ENCODE results near the gene EEF2KMT.
"Not testable (repeated sequence)": the region's sequence is repeated elsewhere in the genome, so short reads cannot be mapped to it uniquely, and the experiment has no call there.

Gene EEF2KMT, protein sequence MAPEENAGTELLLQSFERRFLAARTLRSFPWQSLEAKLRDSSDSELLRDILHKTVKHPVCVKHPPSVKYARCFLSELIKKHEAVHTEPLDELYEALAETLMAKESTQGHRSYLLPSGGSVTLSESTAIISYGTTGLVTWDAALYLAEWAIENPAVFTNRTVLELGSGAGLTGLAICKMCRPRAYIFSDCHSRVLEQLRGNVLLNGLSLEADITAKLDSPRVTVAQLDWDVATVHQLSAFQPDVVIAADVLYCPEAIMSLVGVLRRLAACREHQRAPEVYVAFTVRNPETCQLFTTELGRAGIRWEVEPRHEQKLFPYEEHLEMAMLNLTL

GRCh38 chr16:5097470-5098220 lies at the start of gene EEF2KMT:
TSS of gene EEF2KMT (minus strand) at chr16:5097795. CDS start at chr16:5097739, 56 bp downstream.
- DNase-seq: peak; percentile 99

GRCh38 chr16:5144621-5144956 lies 47.0 kb upstream of the EEF2KMT start:
- not testable (repeated sequence) for DNase-seq

DNA sequence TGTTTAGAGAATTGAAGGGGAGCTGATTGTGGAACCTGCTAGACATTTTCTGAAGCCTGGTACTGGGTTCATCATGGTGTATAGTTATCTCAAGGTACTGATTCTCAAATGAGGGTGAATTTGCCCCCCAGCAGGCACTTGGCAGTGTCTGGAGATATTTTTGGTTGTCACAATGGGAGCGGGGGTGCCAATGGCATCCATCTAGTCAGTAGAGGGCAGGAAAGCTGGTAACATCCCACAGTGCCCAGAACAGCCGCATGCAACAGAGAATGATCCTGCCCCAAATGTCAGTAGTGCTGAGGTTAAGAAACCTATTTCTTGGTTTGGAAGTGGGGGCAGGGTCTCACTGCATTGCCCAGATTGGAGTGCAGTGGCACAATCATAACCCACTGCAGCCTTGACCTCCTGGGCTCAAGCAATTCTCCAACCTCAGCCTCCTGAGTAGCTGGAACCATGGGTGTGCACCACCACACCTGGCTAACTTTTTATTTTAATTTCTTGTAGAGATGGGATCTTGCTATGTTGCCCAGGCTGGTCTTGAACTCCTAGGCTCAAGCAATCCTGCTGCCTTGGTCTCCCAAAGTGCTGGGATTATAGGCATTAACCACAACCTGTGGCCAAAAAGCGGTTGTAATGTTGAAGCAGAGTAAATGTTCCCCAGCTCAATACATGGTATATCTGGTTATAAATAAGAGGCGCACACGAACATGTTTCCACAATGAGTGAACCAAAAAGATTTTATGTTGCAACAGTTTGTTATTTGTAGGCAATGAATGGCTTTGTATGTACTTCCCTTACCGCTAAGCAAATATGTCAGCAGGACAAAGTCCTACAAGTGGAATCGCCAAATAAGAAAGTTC lies 46.4 kb upstream of the EEF2KMT start:
- DNase-seq: no peak

DNA sequence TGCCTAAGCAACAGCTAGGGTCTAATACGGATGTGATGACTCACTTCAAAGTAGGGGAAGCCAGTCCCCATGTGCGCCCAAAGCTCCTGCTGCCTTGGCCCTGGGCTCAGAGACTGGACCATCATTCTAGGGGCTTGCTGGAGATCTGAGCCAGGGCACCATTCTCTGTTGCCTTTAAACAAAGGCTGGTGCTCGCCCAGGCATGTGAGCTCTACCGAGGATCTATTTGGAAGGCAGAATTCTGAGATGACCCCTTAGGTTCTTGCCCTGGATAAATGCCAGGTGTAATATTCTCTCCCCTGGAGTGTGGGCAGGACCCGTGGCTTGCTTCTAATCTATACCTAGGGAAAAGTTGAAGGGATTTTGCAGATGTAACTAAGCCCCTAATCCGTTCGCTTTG lies 42.6 kb upstream of the EEF2KMT start:
- DNase-seq: not testable (repeated sequence)

GRCh38 chr16:5134739-5135452 lies 37.3 kb upstream of the EEF2KMT start:
- not testable (repeated sequence) for DNase-seq

DNA sequence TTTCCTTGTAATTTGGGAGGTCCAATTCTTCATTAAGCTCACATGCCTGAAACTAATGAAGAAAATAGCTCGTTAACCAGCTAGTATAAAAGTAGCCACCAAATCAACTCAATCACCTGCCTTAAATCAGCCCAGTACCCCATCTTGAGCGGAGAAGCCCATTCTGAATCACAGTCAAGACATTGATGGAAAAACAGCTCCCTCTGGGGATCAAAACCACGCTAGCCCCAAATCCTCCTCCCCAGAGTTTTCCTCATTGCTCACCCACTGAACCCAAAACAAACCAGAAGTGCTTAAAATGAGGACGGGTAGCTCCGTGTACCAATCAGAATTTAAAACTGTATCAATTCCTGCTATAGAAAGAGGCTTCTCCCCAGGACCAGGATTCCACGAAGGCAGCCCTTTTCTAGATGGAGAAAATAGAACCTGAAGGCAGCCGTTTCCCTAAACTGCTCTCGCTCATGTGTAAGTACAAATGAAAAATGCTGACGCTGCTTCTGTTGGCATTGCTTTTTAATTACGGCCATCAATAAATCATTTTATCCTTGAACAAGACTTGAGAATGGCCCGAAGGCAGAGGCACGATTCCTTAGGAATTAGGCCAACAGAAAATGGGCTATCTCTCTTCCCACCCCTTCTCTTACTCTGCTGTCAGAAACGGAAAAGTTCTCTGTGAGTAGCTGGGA lies 35.5 kb upstream of the EEF2KMT start:
- DNase-seq: not testable (repeated sequence)

GRCh38 chr16:5131467-5132004 lies 33.9 kb upstream of the EEF2KMT start:
- DNase-seq: not testable (repeated sequence)

DNA sequence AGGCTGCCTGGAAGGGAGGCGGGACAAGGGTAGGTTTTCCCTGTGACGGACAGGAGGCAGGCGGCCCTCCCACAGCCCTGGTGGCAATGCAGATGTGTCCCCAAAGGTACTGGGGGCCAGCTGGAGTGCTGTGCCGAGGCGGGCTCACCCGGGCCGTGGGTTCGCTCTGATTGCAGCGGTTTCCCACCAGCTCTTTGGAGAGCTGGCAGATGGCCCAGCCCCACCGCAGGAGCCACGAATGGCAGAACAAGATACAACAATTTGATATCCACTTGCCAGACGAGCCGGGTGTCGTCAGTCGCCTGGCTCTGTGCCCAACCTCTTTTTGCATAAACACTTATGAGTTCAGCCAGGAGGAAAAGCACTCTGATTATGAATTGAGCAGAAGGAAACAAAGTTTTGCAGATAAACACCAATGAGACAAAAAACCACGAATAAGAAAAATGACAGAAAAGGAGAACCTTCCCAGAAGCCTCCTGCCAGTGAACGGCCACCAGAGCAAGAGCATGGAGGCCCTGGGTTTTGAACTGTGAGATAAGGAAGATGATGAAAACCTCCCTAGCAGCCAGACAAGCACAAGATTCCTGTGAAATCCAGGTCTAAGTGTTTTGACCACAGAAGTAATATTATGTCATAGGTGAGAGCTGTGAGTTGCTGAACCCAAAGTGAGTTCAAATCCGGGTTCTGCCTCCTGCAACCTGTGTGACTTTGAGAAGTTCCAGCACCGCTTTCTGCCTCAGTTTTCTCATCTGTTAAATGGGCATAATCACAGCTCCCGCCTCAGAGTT lies 19.9 kb upstream of the EEF2KMT start:
- peak; percentile 35 for DNase-seq

GRCh38 chr16:5116780-5117295 lies 19.2 kb upstream of the EEF2KMT start:
- not testable (repeated sequence) for DNase-seq

- DNase-seq: not testable (repeated sequence)
Measured at GRCh38 chr16:5110933-5111332, 13.3 kb upstream of the EEF2KMT start.

GRCh38 chr16:5108505-5109158 lies 11.0 kb upstream of the EEF2KMT start:
- DNase-seq: no peak

DNA sequence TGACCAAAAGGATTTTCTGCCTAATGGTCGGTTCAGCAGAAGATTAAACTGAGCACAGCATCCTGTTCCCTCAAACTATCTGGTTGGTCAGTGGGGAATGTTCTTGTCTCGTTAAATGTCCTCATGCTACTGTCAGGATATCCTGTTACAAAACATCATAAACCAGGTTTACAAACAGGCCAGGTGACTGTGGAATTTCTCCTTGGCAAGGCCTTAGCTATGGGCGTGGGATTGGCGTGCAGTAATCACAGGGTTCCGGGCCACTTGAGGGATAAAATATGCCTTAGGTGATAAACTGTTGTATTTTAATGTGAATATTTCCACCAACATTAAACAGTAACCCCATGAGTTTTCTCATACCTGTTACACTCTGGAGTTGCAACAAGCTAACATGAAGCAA lies 7.4 kb upstream of the EEF2KMT start:
- DNase-seq: not testable (repeated sequence)

GRCh38 chr16:5103296-5104032 lies 5.9 kb upstream of the EEF2KMT start:
- not testable (repeated sequence) for DNase-seq

DNA sequence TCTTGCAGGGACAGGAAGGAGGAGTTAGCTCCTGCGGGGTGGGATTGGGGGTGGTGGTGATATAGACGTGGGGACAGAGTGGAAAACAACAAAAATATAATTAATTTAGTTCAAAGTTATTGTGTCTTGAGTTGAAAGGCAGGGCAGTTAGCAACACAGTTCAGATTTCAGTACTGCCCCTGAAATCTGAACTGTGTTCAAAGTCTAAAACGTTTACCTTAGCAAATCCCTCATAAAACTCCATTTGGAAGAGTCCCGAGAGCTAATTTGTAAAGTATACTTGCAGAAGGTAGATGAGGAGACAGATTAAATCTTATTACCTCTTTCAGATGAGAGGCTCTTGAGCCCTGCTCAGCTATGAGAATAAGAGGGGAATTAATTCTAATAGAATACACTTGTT lies 1.6 kb upstream of the EEF2KMT start:
- not testable (repeated sequence) for DNase-seq

DNA sequence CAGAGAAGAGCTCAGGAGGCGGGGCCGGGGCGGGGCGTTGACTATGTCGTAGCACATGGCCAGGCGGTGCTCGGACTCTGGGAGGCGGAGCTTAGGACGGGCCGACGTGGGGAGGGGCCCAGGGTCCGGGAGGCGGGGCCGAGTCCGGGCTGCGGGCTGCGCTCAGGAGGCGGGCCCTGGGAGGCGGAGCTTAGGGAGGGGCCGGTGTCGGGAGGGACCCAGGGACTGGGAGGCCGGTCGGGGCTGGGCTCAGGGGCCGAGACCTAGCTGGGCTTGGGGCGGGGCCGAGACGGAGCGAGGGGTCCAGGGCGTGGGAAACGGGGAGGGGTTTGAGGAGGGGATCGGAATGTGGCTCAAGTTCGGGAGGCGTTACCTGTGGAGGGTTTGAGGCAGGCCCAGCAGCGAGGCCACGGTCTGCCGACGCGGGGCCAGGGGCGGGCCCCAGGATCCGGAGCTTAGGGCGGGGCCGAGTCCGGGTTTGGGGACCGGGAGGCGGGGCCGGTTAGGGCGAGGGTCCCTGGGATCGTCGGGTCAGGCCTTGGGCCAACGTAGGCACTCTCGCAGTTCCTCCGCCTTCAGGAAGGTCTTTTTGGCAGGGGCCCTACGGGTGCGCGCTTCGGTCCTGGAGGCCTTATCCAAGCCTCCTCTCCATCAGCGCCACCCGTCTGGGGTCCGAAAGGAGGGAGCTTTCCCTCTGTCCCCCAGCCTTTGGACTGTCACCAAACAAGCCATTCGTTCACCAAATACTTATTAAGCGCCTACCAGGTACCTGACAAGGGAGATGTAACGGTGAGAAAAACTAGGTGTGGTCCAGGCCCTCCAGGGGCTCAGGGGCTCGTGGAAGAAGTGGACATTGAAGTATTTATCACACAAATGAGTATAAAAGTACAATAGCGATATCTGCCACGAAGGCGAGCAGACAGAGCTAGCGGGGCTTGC lies 895 bp upstream of the EEF2KMT start:
- DNase-seq: peak; percentile 8

DNA sequence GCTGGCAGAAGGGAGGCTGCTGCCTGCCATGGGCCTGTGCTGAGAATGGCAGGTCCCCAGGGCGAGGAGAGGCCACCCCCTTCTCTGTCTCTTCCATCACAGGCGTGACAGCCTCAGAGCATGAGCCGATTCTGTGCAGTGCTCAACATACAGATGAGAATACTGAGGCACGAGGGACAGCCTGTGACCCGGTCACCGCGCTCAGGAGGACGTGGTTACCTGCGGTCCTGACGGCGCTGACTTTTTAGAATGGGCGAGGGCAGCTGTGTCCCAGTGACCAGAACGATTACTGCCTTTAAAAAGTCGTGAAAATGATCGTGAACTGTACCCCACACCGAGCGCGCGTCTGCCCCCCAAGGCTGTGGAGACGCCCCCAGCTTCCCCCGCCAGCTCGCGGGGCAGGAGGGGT lies 530 bp downstream of the EEF2KMT start:
- not testable (repeated sequence) for DNase-seq

DNA sequence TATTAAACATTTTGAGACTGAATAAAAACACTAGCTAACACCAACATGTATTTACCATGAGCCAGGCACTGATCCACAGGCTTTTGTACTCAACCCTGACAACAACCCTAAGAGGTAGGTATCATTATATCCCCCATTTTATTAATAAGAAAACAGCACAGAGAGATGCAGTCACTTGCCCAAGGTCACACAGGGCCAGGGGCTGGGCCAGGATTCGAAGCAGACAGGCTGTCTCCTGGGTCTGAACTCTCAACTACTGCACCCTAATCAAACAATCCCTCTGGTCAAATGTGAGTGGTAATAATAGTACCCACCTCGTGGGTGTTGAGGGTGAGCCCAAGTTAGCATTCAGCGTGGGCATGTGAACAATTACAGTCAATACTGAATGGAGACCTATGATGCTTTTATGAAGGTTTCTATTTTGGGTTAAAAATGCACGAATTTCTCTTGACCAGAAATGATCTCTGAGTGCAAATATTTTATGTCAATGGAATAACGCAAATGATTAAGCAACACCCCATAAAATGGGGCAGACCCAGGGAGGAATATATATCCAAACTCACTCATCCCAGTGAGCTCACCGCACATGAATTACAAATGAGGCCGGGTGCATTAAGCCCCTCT lies 1.0 kb downstream of the EEF2KMT start:
- not testable (repeated sequence) for DNase-seq

Data from NCI-H1436 (cell line).